ENCODE results near the gene ZFP36L2.

- no peak for TF ChIP-seq EZH2phosphoT487 (IDR thresholded peaks at IDR 0.05; ENCODE audit: unreplicated experiment)
- TF ChIP-seq, protein P1, sequence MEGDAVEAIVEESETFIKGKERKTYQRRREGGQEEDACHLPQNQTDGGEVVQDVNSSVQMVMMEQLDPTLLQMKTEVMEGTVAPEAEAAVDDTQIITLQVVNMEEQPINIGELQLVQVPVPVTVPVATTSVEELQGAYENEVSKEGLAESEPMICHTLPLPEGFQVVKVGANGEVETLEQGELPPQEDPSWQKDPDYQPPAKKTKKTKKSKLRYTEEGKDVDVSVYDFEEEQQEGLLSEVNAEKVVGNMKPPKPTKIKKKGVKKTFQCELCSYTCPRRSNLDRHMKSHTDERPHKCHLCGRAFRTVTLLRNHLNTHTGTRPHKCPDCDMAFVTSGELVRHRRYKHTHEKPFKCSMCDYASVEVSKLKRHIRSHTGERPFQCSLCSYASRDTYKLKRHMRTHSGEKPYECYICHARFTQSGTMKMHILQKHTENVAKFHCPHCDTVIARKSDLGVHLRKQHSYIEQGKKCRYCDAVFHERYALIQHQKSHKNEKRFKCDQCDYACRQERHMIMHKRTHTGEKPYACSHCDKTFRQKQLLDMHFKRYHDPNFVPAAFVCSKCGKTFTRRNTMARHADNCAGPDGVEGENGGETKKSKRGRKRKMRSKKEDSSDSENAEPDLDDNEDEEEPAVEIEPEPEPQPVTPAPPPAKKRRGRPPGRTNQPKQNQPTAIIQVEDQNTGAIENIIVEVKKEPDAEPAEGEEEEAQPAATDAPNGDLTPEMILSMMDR (conservative IDR thresholded peaks at IDR 0.05; ENCODE audit: low read depth in 2 of 2), result peak; percentile 57 to 71
- no peak for TF ChIP-seq STAT1 (IDR thresholded peaks at IDR 0.05; ENCODE audit: unreplicated experiment)
- no peak for TF ChIP-seq POLR2AphosphoS5 (IDR thresholded peaks at IDR 0.05; ENCODE audit: low read depth)
- TF ChIP-seq, protein P2, sequence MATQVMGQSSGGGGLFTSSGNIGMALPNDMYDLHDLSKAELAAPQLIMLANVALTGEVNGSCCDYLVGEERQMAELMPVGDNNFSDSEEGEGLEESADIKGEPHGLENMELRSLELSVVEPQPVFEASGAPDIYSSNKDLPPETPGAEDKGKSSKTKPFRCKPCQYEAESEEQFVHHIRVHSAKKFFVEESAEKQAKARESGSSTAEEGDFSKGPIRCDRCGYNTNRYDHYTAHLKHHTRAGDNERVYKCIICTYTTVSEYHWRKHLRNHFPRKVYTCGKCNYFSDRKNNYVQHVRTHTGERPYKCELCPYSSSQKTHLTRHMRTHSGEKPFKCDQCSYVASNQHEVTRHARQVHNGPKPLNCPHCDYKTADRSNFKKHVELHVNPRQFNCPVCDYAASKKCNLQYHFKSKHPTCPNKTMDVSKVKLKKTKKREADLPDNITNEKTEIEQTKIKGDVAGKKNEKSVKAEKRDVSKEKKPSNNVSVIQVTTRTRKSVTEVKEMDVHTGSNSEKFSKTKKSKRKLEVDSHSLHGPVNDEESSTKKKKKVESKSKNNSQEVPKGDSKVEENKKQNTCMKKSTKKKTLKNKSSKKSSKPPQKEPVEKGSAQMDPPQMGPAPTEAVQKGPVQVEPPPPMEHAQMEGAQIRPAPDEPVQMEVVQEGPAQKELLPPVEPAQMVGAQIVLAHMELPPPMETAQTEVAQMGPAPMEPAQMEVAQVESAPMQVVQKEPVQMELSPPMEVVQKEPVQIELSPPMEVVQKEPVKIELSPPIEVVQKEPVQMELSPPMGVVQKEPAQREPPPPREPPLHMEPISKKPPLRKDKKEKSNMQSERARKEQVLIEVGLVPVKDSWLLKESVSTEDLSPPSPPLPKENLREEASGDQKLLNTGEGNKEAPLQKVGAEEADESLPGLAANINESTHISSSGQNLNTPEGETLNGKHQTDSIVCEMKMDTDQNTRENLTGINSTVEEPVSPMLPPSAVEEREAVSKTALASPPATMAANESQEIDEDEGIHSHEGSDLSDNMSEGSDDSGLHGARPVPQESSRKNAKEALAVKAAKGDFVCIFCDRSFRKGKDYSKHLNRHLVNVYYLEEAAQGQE (IDR thresholded peaks at IDR 0.05; ENCODE audit: unreplicated experiment), result no peak
- no peak for TF ChIP-seq EZH2 (IDR thresholded peaks at IDR 0.05; ENCODE audit: low read depth, unreplicated experiment)
- no peak for TF ChIP-seq CREB1 (CRISPR knock-in tag; IDR thresholded peaks at IDR 0.05; ENCODE audit: low read depth)
- no peak for TF ChIP-seq JUNB (IDR thresholded peaks at IDR 0.05; ENCODE audit: unreplicated experiment)
- TF ChIP-seq, protein P3, sequence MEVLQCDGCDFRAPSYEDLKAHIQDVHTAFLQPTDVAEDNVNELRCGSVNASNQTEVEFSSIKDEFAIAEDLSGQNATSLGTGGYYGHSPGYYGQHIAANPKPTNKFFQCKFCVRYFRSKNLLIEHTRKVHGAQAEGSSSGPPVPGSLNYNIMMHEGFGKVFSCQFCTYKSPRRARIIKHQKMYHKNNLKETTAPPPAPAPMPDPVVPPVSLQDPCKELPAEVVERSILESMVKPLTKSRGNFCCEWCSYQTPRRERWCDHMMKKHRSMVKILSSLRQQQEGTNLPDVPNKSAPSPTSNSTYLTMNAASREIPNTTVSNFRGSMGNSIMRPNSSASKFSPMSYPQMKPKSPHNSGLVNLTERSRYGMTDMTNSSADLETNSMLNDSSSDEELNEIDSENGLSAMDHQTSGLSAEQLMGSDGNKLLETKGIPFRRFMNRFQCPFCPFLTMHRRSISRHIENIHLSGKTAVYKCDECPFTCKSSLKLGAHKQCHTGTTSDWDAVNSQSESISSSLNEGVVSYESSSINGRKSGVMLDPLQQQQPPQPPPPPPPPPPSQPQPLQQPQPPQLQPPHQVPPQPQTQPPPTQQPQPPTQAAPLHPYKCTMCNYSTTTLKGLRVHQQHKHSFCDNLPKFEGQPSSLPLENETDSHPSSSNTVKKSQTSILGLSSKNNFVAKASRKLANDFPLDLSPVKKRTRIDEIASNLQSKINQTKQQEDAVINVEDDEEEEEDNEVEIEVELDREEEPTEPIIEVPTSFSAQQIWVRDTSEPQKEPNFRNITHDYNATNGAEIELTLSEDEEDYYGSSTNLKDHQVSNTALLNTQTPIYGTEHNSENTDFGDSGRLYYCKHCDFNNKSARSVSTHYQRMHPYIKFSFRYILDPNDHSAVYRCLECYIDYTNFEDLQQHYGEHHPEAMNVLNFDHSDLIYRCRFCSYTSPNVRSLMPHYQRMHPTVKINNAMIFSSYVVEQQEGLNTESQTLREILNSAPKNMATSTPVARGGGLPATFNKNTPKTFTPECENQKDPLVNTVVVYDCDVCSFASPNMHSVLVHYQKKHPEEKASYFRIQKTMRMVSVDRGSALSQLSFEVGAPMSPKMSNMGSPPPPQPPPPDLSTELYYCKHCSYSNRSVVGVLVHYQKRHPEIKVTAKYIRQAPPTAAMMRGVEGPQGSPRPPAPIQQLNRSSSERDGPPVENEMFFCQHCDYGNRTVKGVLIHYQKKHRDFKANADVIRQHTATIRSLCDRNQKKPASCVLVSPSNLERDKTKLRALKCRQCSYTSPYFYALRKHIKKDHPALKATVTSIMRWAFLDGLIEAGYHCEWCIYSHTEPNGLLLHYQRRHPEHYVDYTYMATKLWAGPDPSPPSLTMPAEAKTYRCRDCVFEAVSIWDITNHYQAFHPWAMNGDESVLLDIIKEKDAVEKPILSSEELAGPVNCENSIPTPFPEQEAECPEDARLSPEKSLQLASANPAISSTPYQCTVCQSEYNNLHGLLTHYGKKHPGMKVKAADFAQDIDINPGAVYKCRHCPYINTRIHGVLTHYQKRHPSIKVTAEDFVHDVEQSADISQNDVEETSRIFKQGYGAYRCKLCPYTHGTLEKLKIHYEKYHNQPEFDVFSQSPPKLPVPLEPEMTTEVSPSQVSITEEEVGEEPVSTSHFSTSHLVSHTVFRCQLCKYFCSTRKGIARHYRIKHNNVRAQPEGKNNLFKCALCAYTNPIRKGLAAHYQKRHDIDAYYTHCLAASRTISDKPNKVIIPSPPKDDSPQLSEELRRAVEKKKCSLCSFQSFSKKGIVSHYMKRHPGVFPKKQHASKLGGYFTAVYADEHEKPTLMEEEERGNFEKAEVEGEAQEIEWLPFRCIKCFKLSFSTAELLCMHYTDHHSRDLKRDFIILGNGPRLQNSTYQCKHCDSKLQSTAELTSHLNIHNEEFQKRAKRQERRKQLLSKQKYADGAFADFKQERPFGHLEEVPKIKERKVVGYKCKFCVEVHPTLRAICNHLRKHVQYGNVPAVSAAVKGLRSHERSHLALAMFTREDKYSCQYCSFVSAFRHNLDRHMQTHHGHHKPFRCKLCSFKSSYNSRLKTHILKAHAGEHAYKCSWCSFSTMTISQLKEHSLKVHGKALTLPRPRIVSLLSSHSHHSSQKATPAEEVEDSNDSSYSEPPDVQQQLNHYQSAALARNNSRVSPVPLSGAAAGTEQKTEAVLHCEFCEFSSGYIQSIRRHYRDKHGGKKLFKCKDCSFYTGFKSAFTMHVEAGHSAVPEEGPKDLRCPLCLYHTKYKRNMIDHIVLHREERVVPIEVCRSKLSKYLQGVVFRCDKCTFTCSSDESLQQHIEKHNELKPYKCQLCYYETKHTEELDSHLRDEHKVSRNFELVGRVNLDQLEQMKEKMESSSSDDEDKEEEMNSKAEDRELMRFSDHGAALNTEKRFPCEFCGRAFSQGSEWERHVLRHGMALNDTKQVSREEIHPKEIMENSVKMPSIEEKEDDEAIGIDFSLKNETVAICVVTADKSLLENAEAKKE (CRISPR knock-in tag; IDR thresholded peaks at IDR 0.05), result no peak
- no peak for TF ChIP-seq ETS1 (IDR thresholded peaks at IDR 0.05)
- TF ChIP-seq ZNF331 (CRISPR knock-in tag; IDR thresholded peaks at IDR 0.05; ENCODE audit: low read depth), result no peak
- no peak for TF ChIP-seq ZNF114 (CRISPR knock-in tag; IDR thresholded peaks at IDR 0.05)
These were observed 34.4 kb downstream of the ZFP36L2 start for GRCh38 chr2:43191947-43192516.

Measured in GM23338 (cell line).